Keratinocyte (primary cell): ENCODE data around the gene TACR1.

Experiments
- CTCF ChIP-seq, 3 experiments: IDR thresholded peaks in 1 of 3; conservative IDR thresholded peaks in 1 of 3; optimal IDR thresholded peaks in 1 of 3; 2 replicates in 2 of 3; 3 replicates in 1 of 3; pipeline versions ENCODE3 to v1.5.1; 2011; ENCODE audit warnings: low read length in 3 of 3, mild to moderate bottlenecking in 3 of 3, moderate library complexity in 2 of 3, control low read depth in 1 of 3, inconsistent platforms in 1 of 3; ENCODE audit not compliant: insufficient read depth in 2 of 3; ENCODE audit errors: extremely low read depth in 1 of 3
- EZH2 ChIP-seq: IDR thresholded peaks from one replicate; pipeline ENCODE4 v1.6.1; 2012; ENCODE audit warnings: inconsistent platforms, mild to moderate bottlenecking, low read length, moderate library complexity

- no peak for TF ChIP-seq EZH2
- no peak for TF ChIP-seq CTCF (optimal IDR thresholded peaks at IDR 0.05 in 1 of 3, IDR thresholded peaks at IDR 0.05 in 1 of 3, conservative IDR thresholded peaks at IDR 0.05 in 1 of 3; ENCODE audit: extremely low read depth in 1 of 3, insufficient read depth in 2 of 3, low read length in 3 of 3)
Observed at GRCh38 chr2:75089471-75089870, 109.8 kb downstream of the TACR1 start.
